Ectodermal cell (in vitro differentiated cells): ENCODE results near the gene SEZ6.
A peak's percentile ranks its signal among the peaks of the same experiment; 100 is the strongest.

Experiments
- H3K27ac ChIP-seq: 2 replicates; pipeline ENCODE4 v1.7.0; 2013; ENCODE audit warnings: mild to moderate bottlenecking, low read depth, low read length; ENCODE audit not compliant: insufficient read depth, poor library complexity, severe bottlenecking
- H3K27me3 ChIP-seq: 2 replicates; pipeline ENCODE4 v1.7.0; 2013; ENCODE audit warnings: mild to moderate bottlenecking, low read length; ENCODE audit not compliant: insufficient read depth, control insufficient read depth, poor library complexity, severe bottlenecking
- H3K36me3 ChIP-seq: one replicate; pipeline ENCODE4 v1.7.0; 2013; ENCODE audit warnings: low read length; ENCODE audit not compliant: control insufficient read depth, insufficient read depth
- H3K4me1 ChIP-seq: one replicate; pipeline ENCODE4 v1.7.0; 2013; ENCODE audit warnings: low read length; ENCODE audit not compliant: control insufficient read depth, insufficient read depth
- H3K4me3 ChIP-seq: 2 replicates; pipeline ENCODE4 v1.7.0; 2013; ENCODE audit warnings: low read depth, low read length, control low read depth; ENCODE audit not compliant: insufficient read depth
- H3K9me3 ChIP-seq: 2 replicates; pipeline ENCODE4 v1.7.0; 2013; ENCODE audit warnings: mild to moderate bottlenecking, low read length, moderate library complexity; ENCODE audit not compliant: control insufficient read depth
- WGBS, 2 experiments: methylation state at CpG; one replicate each; pipeline ENCODE4 v1.1.7; 2013; ENCODE audit warnings: missing lambda C conversion rate in 2 of 2; 5-methylcytosine and 5-hydroxymethylcytosine counted together

Gene SEZ6

GRCh38 chr17:28989028-28989427 lies 16.8 kb downstream of the SEZ6 start:
- Histone ChIP-seq H3K27me3 (peaks cover 3% of the 10 kb centered on the region), H3K4me1 (peaks cover 22% of the 10 kb centered on the region), H3K4me3 (no peak overlapping the region), H3K36me3 (no peaks in the 10 kb centered on the region), H3K27ac (no peak overlapping the region), H3K9me3 (no peaks in the 10 kb centered on the region)

- Histone ChIP-seq H3K4me1 (peaks cover 22% of the 10 kb centered on the region), H3K4me3 (no peak overlapping the region), H3K27ac (no peak overlapping the region), H3K9me3 (no peaks in the 10 kb centered on the region), H3K36me3 (no peaks in the 10 kb centered on the region), H3K27me3 (peaks cover 3% of the 10 kb centered on the region)
- 95 to 98% methylated on average over 1 of the region's 1 CpG for WGBS, 2 experiments
Measured at GRCh38 chr17:28988475-28988874, 17.4 kb downstream of the SEZ6 start.

- Histone ChIP-seq H3K27ac (no peak overlapping the region), H3K4me1 (peaks cover 22% of the 10 kb centered on the region), H3K9me3 (no peaks in the 10 kb centered on the region), H3K4me3 (no peak overlapping the region), H3K36me3 (no peaks in the 10 kb centered on the region), H3K27me3 (peaks cover 3% of the 10 kb centered on the region)
- WGBS, 2 experiments, result 65 to 70% methylated on average over 15 of the region's 15 CpGs
Measured at GRCh38 chr17:28986714-28987655, 18.8 kb downstream of the SEZ6 start.

- peaks cover 22% of the 10 kb centered on the region for H3K4me1 ChIP-seq
- H3K4me3 ChIP-seq, result peak overlapping the region; percentile 8
- H3K9me3 ChIP-seq, result no peaks in the 10 kb centered on the region
- peaks cover 3% of the 10 kb centered on the region for H3K27me3 ChIP-seq
- H3K27ac ChIP-seq, result no peak overlapping the region
- WGBS, 2 experiments, result 17 to 18% methylated on average over 36 of the region's 36 CpGs
- no peaks in the 10 kb centered on the region for H3K36me3 ChIP-seq
Measured at GRCh38 chr17:28985950-28986713, 19.7 kb downstream of the SEZ6 start.

GRCh38 chr17:28983286-28984230 lies 22.3 kb downstream of the SEZ6 start:
- WGBS, 2 experiments, result 87 to 88% methylated on average over 7 of the region's 7 CpGs
- H3K36me3 ChIP-seq, result no peaks in the 10 kb centered on the region
- H3K9me3 ChIP-seq, result no peaks in the 10 kb centered on the region
- no peak overlapping the region for H3K4me3 ChIP-seq
- H3K27me3 ChIP-seq, result peaks cover 3% of the 10 kb centered on the region
- no peak overlapping the region for H3K27ac ChIP-seq
- peaks cover 22% of the 10 kb centered on the region for H3K4me1 ChIP-seq

- Histone ChIP-seq H3K36me3 (no peaks in the 10 kb centered on the region), H3K9me3 (no peaks in the 10 kb centered on the region), H3K4me3 (no peak overlapping the region), H3K27ac (no peak overlapping the region), H3K27me3 (no peaks in the 10 kb centered on the region), H3K4me1 (peaks cover 18% of the 10 kb centered on the region)
- 91% methylated on average over 11 of the region's 11 CpGs for WGBS, 2 experiments
Measured at GRCh38 chr17:28982131-28982793, 23.6 kb downstream of the SEZ6 start.

- Histone ChIP-seq H3K36me3 (no peaks in the 10 kb centered on the region), H3K27ac (no peak overlapping the region), H3K4me1 (no peaks in the 10 kb centered on the region), H3K27me3 (no peaks in the 10 kb centered on the region), H3K9me3 (no peaks in the 10 kb centered on the region), H3K4me3 (no peak overlapping the region)
- WGBS, 2 experiments, result 90 to 92% methylated on average over 2 of the region's 2 CpGs
Measured at GRCh38 chr17:28978356-28978964, 27.4 kb downstream of the SEZ6 start.

GRCh38 chr17:28977659-28978355 lies 28.0 kb downstream of the SEZ6 start:
- WGBS, 2 experiments, result 90 to 92% methylated on average over 8 of the region's 8 CpGs
- H3K4me3 ChIP-seq, result no peak overlapping the region
- no peaks in the 10 kb centered on the region for H3K4me1 ChIP-seq
- no peaks in the 10 kb centered on the region for H3K27me3 ChIP-seq
- H3K9me3 ChIP-seq, result no peaks in the 10 kb centered on the region
- H3K36me3 ChIP-seq, result no peaks in the 10 kb centered on the region
- H3K27ac ChIP-seq, result no peak overlapping the region

GRCh38 chr17:28975646-28976045 lies 30.2 kb downstream of the SEZ6 start:
- Histone ChIP-seq H3K4me1 (peaks cover 10% of the 10 kb centered on the region), H3K9me3 (no peaks in the 10 kb centered on the region), H3K27me3 (no peaks in the 10 kb centered on the region), H3K4me3 (no peak overlapping the region), H3K36me3 (no peaks in the 10 kb centered on the region), H3K27ac (no peak overlapping the region)
- WGBS, 2 experiments, result 93 to 94% methylated on average over 5 of the region's 5 CpGs
